K562 (cell line): Measurements from ENCODE around the gene FAM118B. TPM values are rescaled to one million over a fixed set of nuclear protein-coding genes. Genes with fewer than 3 reads are reported as not detected.
A peak's percentile ranks its signal among the peaks of the same experiment; 100 is the strongest.

ENCODE experiments used
- ATAC-seq: fragments of 200-7000 bp; cut with Tn5 transposase; 3 replicates; pipeline ENCODE4 v1.9.1; 2020; ENCODE audit warnings: moderate library complexity
- BruUV-seq: library from RNA; stranded (reverse); fragments of 400-500 nt; replicated peaks from 2 replicates; lab custom pipeline; 2021; lab: Mats Ljungman, UMichigan
- CTCF ChIA-PET: fragments of 300-600 bp; formaldehyde crosslinking; extraction: SDS; loops from one replicate; lab custom pipeline; 2021; ENCODE audit warnings: low intra/inter-chr PET ratio; lab: Yijun Ruan, JAX
- POLR2A ChIA-PET: fragments of 300-600, 350-650 bp; sonication (Branson Sonifier 250); formaldehyde crosslinking; extraction: SDS; loops from one replicate; lab custom pipeline; 2021; ENCODE audit warnings: antibody characterized with exemption, inconsistent platforms; lab: Yijun Ruan, JAX
- DNase-seq, 4 experiments: peaks; one replicate each; pipeline versions ENCODE4 v3.0.0 to v3.0.0-alpha.2; 2011 to 2018; ENCODE audit warnings: low spot score in 3 of 4, mixed read lengths in 3 of 4; ENCODE audit errors: extremely low read depth in 1 of 4
- FAIRE-seq: peaks from 2 replicates; lab custom pipeline; 2011; peaks lifted over from hg19 to GRCh38; lab: Jason Lieb, UNC
- H2AFZ ChIP-seq: 2 replicates; pipeline ENCODE4 v1.6.0; 2011; ENCODE audit warnings: low read depth, low read length, control low read depth, inconsistent platforms
- H3K27ac ChIP-seq: fragments of 200-600 bp; 3 replicates; pipeline ENCODE4 v1.8.0; 2011; ENCODE audit warnings: low read depth, mild to moderate bottlenecking, control low read depth, inconsistent platforms, low read length, moderate library complexity, mixed read lengths; ENCODE audit errors: extremely low read depth
- H3K27me3 ChIP-seq, 2 experiments: fragments of 300-600 bp in 1 of 2; 2 replicates in 1 of 2; 3 replicates in 1 of 2; pipeline versions ENCODE4 v1.6.0 to v1.8.0; 2011; ENCODE audit warnings: inconsistent platforms in 2 of 2, low read length in 2 of 2, mild to moderate bottlenecking in 1 of 2, mixed read lengths in 1 of 2, moderate library complexity in 1 of 2; ENCODE audit not compliant: control insufficient read depth in 2 of 2, insufficient read depth in 2 of 2
- H3K36me3 ChIP-seq: fragments of 300-600 bp; 3 replicates; pipeline ENCODE4 v1.8.0; 2011; ENCODE audit warnings: mild to moderate bottlenecking, low read length, inconsistent platforms; ENCODE audit not compliant: control insufficient read depth, insufficient read depth
- H3K4me1 ChIP-seq, 2 experiments: fragments of 200-600 bp in 1 of 2; replicated peaks in 1 of 2; 2 replicates in 1 of 2; 3 replicates in 1 of 2; pipeline versions ENCODE4 v1.5.1 to v1.8.0; 2011; ENCODE audit warnings: inconsistent platforms in 2 of 2, low read length in 2 of 2, mild to moderate bottlenecking in 1 of 2, mixed read lengths in 1 of 2, moderate library complexity in 1 of 2; ENCODE audit not compliant: control insufficient read depth in 2 of 2, insufficient read depth in 2 of 2
- H3K4me2 ChIP-seq: 2 replicates; pipeline ENCODE4 v1.6.1; 2011; ENCODE audit warnings: low read length, control low read depth, inconsistent platforms, mixed read lengths; ENCODE audit not compliant: insufficient read depth
- H3K4me3 ChIP-seq: fragments of 200-600 bp; sonication (generic), shearing (Covaris generic); 2 replicates; pipeline ENCODE4 v1.5.1; 2016; ENCODE audit warnings: control low read depth, inconsistent platforms
- H3K79me2 ChIP-seq: fragments of 200-600 bp; 3 replicates; pipeline ENCODE4 v1.8.0; 2011; ENCODE audit warnings: low read length, inconsistent platforms; ENCODE audit not compliant: control insufficient read depth, insufficient read depth
- H3K9ac ChIP-seq, 2 experiments: 2 replicates each; pipeline versions ENCODE4 v1.6.0 to v1.6.1; 2011; ENCODE audit warnings: low read depth in 2 of 2, low read length in 2 of 2, control low read depth in 1 of 2, inconsistent platforms in 1 of 2, mild to moderate bottlenecking in 1 of 2, mixed read lengths in 1 of 2; ENCODE audit not compliant: insufficient read depth in 1 of 2
- H3K9me1 ChIP-seq: one replicate; pipeline ENCODE4 v1.6.0; 2011; ENCODE audit warnings: inconsistent platforms, mild to moderate bottlenecking, low read length, moderate library complexity; ENCODE audit not compliant: control insufficient read depth, insufficient read depth
- H3K9me3 ChIP-seq: replicated peaks from 2 replicates; pipeline ENCODE4 v1.5.1; 2011; ENCODE audit warnings: low read depth, low read length, inconsistent platforms; ENCODE audit not compliant: control insufficient read depth, insufficient read depth
- H4K20me1 ChIP-seq: replicated peaks from 2 replicates; pipeline ENCODE4 v1.6.1; 2011; ENCODE audit warnings: low read length, inconsistent platforms, mixed read lengths; ENCODE audit not compliant: control insufficient read depth, insufficient read depth
- CHD4 ChIP-seq: fragments of 200-600 bp; sonication (generic); IDR thresholded peaks from 3 replicates; pipeline ENCODE4 v1.6.1; 2012; ENCODE audit warnings: low read depth, mild to moderate bottlenecking, mixed read lengths, low read length, inconsistent platforms; ENCODE audit not compliant: insufficient read depth, insufficient replicate concordance, poor library complexity, severe bottlenecking
- HNRNPLL ChIP-seq: fragments of 200-400 bp; formaldehyde crosslinking; IDR thresholded peaks from 2 replicates; pipeline ENCODE4 v1.6.1; 2017; ENCODE audit warnings: low read length, low read depth, mild to moderate bottlenecking; ENCODE audit not compliant: poor library complexity, severe bottlenecking
- KLF16 ChIP-seq: IDR thresholded peaks from 2 replicates; pipeline ENCODE4 v1.6.1; 2016; ENCODE audit warnings: antibody characterized with exemption
- POLR3G ChIP-seq: IDR thresholded peaks from 2 replicates; pipeline ENCODE4 v1.6.1; 2011; ENCODE audit not compliant: insufficient read length, insufficient replicate concordance; ENCODE audit errors: extremely low read depth
- SAP30 ChIP-seq: fragments of 200-600 bp; sonication (generic); IDR thresholded peaks from 2 replicates; pipeline ENCODE4 v1.6.1; 2012; ENCODE audit warnings: borderline replicate concordance, low read depth, mild to moderate bottlenecking, moderate library complexity, low read length, control low read depth, inconsistent platforms; ENCODE audit not compliant: insufficient read depth, poor library complexity, severe bottlenecking
- THRAP3 ChIP-seq: fragments of 450-650 bp; IDR thresholded peaks from 2 replicates; pipeline ENCODE4 v1.6.1; 2016; ENCODE audit warnings: mild to moderate bottlenecking, inconsistent platforms, borderline replicate concordance
- ZFPM2 ChIP-seq: fragments of 250-450 bp; sonication (Bioruptor Pico); IDR thresholded peaks from 2 replicates; pipeline ENCODE4 v1.5.1; 2022; ENCODE audit warnings: mild to moderate bottlenecking
- ZNF134 ChIP-seq: fragments of 250-450 bp; sonication (Bioruptor Pico); conservative IDR thresholded peaks from 2 replicates; pipeline ENCODE4 v1.4.0; 2020
- ZNF253 ChIP-seq: fragments of 250-450 bp; sonication (Bioruptor Pico); conservative IDR thresholded peaks from 2 replicates; pipeline ENCODE4 v1.6.1; 2021; ENCODE audit warnings: mild to moderate bottlenecking
- ZNF354B ChIP-seq: fragments of 250-450 bp; sonication (Bioruptor Pico); IDR thresholded peaks from 2 replicates; pipeline ENCODE4 v1.4.0; 2020
- WGBS: fragments of 100-300 bp; shearing (Covaris generic); methylation state at CpG from one replicate; pipeline ENCODE4 v1.1.6; 2016; ENCODE audit warnings: low coverage, mixed read lengths; ENCODE audit not compliant: insufficient coverage; ENCODE audit errors: missing lambda C conversion rate; 5-methylcytosine and 5-hydroxymethylcytosine counted together
- in situ Hi-C: fragments of 300-500 bp; cut with MboI; formaldehyde crosslinking; loops from 4 replicates; pipeline ENCODE4 v1.15.0; 2018; ENCODE audit warnings: inconsistent platforms, mixed read lengths
- intact Hi-C: fragments of 100-400 bp; cut with micrococcal nuclease; formaldehyde crosslinking; loops from 2 replicates; pipeline ENCODE4 v1.14.2; 2022
- polyA plus RNA-seq, 8 experiments: library from polyadenylated mRNA; depleted of rRNA in 4 of 8; stranded (reverse) in 5 of 8; unstranded in 3 of 8; fragments of >200 nt; fragmentation: Nextera tagmentation in 2 of 8; fragmentation: Illumina TruSeq in 1 of 8; extraction: Ambion mirVana in 2 of 8; extraction: Trizol in 1 of 8; gene quantifications; 2 replicates each; pipeline versions ENCODE4 v1.2.1 to v1.2.3, GENCODE V29; 2011 to 2014; ENCODE audit warnings: inconsistent platforms in 1 of 8, missing spikeins in 1 of 8
- total RNA-seq, 7 experiments: library from RNA; depleted of rRNA in 6 of 7; stranded (reverse); fragments of >200 nt in 6 of 7; fragmentation: Illumina TruSeq in 2 of 7; extraction: Trizol in 2 of 7; gene quantifications; 2 replicates each; pipeline versions ENCODE4 v1.2.1 to v1.2.3, GENCODE V29; 2011 to 2021; ENCODE audit warnings: low replicate concordance in 1 of 7
- TF ChIP-seq, protein P1 (sequence below): sonication (generic); formaldehyde crosslinking; IDR thresholded peaks from 2 replicates; pipeline ENCODE4 v1.5.0; 2020; ENCODE audit warnings: missing genetic modification reagents

The FAM118B gene
- total and polyA plus RNA-seq, 9 of the 15 experiments (the other 6 are each of a cell fraction or from before 2014, with no cell fraction given), result 12.0 to 49.0 (median 22.1) TPM

DNA sequence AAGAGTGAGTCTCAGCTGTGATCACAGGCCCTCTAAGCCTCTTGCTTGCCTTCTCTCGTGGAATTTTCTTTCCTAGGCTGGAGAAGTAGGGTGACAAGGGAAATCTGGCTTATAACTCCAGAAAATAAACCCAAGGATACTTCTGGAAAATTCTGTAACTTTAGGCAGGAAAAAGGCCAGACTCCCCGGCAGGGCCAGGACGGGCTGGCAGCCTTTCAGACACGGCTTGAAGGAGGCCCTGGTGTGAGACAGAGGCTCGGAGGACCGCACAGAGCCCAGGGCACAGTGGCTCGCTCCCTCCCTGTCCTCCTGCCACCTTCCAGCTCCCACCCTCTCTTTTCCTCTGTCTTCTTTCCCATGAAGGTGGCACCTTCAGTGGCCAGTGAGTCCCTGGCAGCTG lies 19.2 kb upstream of the FAM118B start:
- H3K4me2 ChIP-seq, result no peak overlapping the region
- no peaks in the 10 kb centered on the region for H3K9me3 ChIP-seq
- ChIA-PET CTCF (no interaction called here), POLR2A (interaction anchor here (1.1 to 1.2 kb wide), 2 partner anchors 9 to 273 kb away, joined by 3 read pairs; no protein-coding TSS in a partner anchor)
- no peaks in the 10 kb centered on the region for H3K4me1 ChIP-seq
- H3K27ac ChIP-seq, result no peak overlapping the region
- DNase-seq (no peak), ATAC-seq (no peak), FAIRE-seq (no peak)
- no peak overlapping the region for H2AFZ ChIP-seq
- no peaks in the 10 kb centered on the region for H3K9me1 ChIP-seq
- peak overlapping the region in 1 of 2 experiments; percentile 28; a peak in 2 of 4 replicates for H3K9ac ChIP-seq
- intact Hi-C loops (loop anchor here (5.0 kb wide), 1 partner anchor 250 kb away; no protein-coding TSS in a partner anchor), in situ Hi-C loops (no loop called here)
- no peaks in the 10 kb centered on the region for H3K27me3 ChIP-seq
- peaks cover 68% of the 10 kb centered on the region for H3K36me3 ChIP-seq
- 86% methylated on average over 7 of the region's 7 CpGs for WGBS
- BruUV-seq, result no TSS peak
- no peaks in the 10 kb centered on the region for H3K79me2 ChIP-seq
- TF ChIP-seq ZNF354B, result no peak
- TF ChIP-seq SAP30, result no peak
- TF ChIP-seq POLR3G, result no peak
- TF ChIP-seq THRAP3, result no peak
- TF ChIP-seq ZNF134 (CRISPR knock-in tag), result no peak
- no peak for TF ChIP-seq ZNF253 (CRISPR knock-in tag)
- no peak for TF ChIP-seq ZFPM2 (CRISPR knock-in tag)
- TF ChIP-seq, protein P1, sequence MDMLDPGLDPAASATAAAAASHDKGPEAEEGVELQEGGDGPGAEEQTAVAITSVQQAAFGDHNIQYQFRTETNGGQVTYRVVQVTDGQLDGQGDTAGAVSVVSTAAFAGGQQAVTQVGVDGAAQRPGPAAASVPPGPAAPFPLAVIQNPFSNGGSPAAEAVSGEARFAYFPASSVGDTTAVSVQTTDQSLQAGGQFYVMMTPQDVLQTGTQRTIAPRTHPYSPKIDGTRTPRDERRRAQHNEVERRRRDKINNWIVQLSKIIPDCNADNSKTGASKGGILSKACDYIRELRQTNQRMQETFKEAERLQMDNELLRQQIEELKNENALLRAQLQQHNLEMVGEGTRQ, result no peak
- no peak for TF ChIP-seq KLF16
- TF ChIP-seq HNRNPLL, result no peak
- TF ChIP-seq CHD4, result no peak
- peaks cover 5% of the 10 kb centered on the region; the same call in 1 of the 2 replicates for H4K20me1 ChIP-seq
- H3K4me3 ChIP-seq, result no peak overlapping the region
